NT2/D1 (cell line): ENCODE data around the gene HS3ST3B1.

Experiments
- DNase-seq: peaks from one replicate; pipeline ENCODE4 v3.0.0-alpha.2; 2011; ENCODE audit warnings: low read depth, low spot score
- H3K27me3 ChIP-seq: 2 replicates; pipeline ENCODE4 v1.6.0; 2011; ENCODE audit warnings: mild to moderate bottlenecking; ENCODE audit not compliant: insufficient read length, insufficient read depth
- H3K36me3 ChIP-seq: 2 replicates; pipeline ENCODE4 v1.6.1; 2011; ENCODE audit warnings: mild to moderate bottlenecking, low read length, mixed read lengths; ENCODE audit not compliant: insufficient read depth, insufficient read length
- H3K4me1 ChIP-seq: 2 replicates; pipeline ENCODE4 v1.5.1; 2011; ENCODE audit not compliant: insufficient read depth, insufficient read length
- H3K4me3 ChIP-seq: 2 replicates; pipeline ENCODE4 v1.5.1; 2011; ENCODE audit warnings: low read depth; ENCODE audit not compliant: insufficient read length
- H3K9ac ChIP-seq: 2 replicates; pipeline ENCODE4 v1.6.0; 2011; ENCODE audit warnings: low read depth; ENCODE audit not compliant: insufficient read length
- H3K9me3 ChIP-seq: 2 replicates; pipeline ENCODE4 v1.5.1; 2011; ENCODE audit warnings: mild to moderate bottlenecking, low read length; ENCODE audit not compliant: insufficient read depth
- SUZ12 ChIP-seq: IDR thresholded peaks from 2 replicates; pipeline ENCODE4 v1.6.1; 2011; ENCODE audit not compliant: insufficient read length, insufficient read depth; ENCODE audit errors: extremely low read depth
- YY1 ChIP-seq: IDR thresholded peaks from 2 replicates; pipeline ENCODE4 v1.6.1; 2011; ENCODE audit not compliant: insufficient read length, insufficient read depth
- ZNF274 ChIP-seq: IDR thresholded peaks from 2 replicates; pipeline ENCODE4 v1.6.1; 2011; ENCODE audit warnings: mild to moderate bottlenecking, low read depth, low read length

The HS3ST3B1 gene

DNA sequence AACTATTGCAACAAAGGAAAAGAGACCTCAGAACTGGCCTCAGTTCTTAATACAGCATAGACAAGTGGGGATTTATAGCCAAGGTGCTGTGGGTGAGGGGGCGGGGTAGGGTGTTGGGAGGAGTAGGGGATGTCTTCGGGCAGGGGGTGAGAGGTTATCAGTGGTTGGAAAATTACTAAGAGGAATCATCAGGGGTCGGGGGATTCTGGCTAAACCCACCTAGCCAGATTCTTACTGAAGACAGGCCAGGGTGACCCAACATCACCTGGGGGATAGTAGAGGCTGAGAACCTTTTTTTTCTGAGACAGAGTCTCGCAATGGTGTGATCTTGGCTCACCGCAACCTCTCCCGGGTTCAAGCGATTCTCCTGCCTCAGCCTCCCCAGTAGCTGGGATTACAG is 32.6 kb downstream of the HS3ST3B1 start:
- no peaks in the 10 kb centered on the region for H3K9me3 ChIP-seq
- no peaks in the 10 kb centered on the region for H3K36me3 ChIP-seq
- TF ChIP-seq ZNF274 (no peak), SUZ12 (no peak), YY1 (no peak)
- H3K4me3 ChIP-seq, result no peak overlapping the region
- H3K27me3 ChIP-seq, result no peaks in the 10 kb centered on the region
- no peak for DNase-seq
- no peaks in the 10 kb centered on the region for H3K4me1 ChIP-seq
- H3K9ac ChIP-seq, result no peak overlapping the region

- Histone ChIP-seq H3K4me1 (no peaks in the 10 kb centered on the region), H3K27me3 (no peaks in the 10 kb centered on the region), H3K9me3 (no peaks in the 10 kb centered on the region), H3K36me3 (no peaks in the 10 kb centered on the region), H3K9ac (no peak overlapping the region), H3K4me3 (no peak overlapping the region)
- no peak for DNase-seq
- TF ChIP-seq YY1, result no peak
- no peak for TF ChIP-seq ZNF274
- no peak for TF ChIP-seq SUZ12
Measured at GRCh38 chr17:14334276-14334840, 33.5 kb downstream of the HS3ST3B1 start.

- no peak for DNase-seq
- no peaks in the 10 kb centered on the region for H3K36me3 ChIP-seq
- no peaks in the 10 kb centered on the region for H3K27me3 ChIP-seq
- H3K9me3 ChIP-seq, result no peaks in the 10 kb centered on the region
- no peak overlapping the region for H3K4me3 ChIP-seq
- H3K4me1 ChIP-seq, result no peaks in the 10 kb centered on the region
- no peak for TF ChIP-seq SUZ12
- no peak for TF ChIP-seq ZNF274
- no peak for TF ChIP-seq YY1
- no peak overlapping the region for H3K9ac ChIP-seq
Measured at GRCh38 chr17:14334919-14335318, 34.0 kb downstream of the HS3ST3B1 start.

DNA sequence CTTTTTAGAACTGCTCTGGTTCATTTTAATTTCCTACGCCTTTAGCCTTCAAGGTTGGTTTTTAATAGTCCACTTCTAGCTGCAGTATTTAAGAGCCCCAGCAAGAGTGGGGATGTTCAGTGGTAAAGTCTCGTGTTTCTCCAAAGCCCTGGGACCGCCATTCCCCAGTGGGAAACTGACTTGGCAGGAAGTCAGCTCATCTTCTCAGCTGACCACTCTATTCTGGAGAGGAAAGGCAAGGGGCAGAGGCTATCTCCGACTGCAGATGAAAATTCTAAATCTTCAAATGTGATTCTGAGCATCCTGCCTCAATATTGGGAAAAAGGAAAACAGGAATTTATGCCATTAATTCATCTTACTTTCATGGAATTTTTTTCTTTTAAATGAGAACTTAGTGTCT is 35.5 kb downstream of the HS3ST3B1 start:
- no peaks in the 10 kb centered on the region for H3K27me3 ChIP-seq
- no peak for TF ChIP-seq YY1
- H3K9ac ChIP-seq, result no peak overlapping the region
- DNase-seq, result no peak
- H3K4me1 ChIP-seq, result no peaks in the 10 kb centered on the region
- no peak overlapping the region for H3K4me3 ChIP-seq
- H3K9me3 ChIP-seq, result no peaks in the 10 kb centered on the region
- H3K36me3 ChIP-seq, result no peaks in the 10 kb centered on the region

DNA sequence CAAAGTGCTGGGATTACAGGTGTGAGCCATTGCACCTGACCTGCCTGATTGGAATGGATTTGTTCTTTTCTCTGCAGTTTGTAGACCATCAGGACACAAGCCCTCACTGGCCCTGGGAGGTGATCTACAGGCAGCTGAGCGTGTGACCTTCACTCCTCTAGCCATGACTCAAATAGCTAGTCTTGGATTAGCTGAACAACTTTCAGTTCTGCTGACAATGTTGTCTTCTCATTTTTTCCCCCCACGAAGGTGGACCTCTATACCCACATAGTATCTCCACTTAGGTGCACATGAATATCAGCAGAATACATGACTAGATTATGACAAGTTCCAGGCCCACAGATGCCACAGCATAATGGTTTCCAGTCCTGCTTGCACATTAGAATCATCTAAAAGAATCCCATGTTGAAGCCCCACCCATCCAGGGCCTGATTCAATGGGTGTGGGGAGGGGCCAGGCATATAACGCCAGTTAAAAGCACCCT is 36.8 kb downstream of the HS3ST3B1 start:
- Histone ChIP-seq H3K9ac (no peak overlapping the region), H3K9me3 (no peaks in the 10 kb centered on the region), H3K4me3 (no peak overlapping the region), H3K4me1 (no peaks in the 10 kb centered on the region), H3K36me3 (no peaks in the 10 kb centered on the region), H3K27me3 (no peaks in the 10 kb centered on the region)
- TF ChIP-seq YY1 (no peak), SUZ12 (no peak), ZNF274 (no peak)
- no peak for DNase-seq

DNA sequence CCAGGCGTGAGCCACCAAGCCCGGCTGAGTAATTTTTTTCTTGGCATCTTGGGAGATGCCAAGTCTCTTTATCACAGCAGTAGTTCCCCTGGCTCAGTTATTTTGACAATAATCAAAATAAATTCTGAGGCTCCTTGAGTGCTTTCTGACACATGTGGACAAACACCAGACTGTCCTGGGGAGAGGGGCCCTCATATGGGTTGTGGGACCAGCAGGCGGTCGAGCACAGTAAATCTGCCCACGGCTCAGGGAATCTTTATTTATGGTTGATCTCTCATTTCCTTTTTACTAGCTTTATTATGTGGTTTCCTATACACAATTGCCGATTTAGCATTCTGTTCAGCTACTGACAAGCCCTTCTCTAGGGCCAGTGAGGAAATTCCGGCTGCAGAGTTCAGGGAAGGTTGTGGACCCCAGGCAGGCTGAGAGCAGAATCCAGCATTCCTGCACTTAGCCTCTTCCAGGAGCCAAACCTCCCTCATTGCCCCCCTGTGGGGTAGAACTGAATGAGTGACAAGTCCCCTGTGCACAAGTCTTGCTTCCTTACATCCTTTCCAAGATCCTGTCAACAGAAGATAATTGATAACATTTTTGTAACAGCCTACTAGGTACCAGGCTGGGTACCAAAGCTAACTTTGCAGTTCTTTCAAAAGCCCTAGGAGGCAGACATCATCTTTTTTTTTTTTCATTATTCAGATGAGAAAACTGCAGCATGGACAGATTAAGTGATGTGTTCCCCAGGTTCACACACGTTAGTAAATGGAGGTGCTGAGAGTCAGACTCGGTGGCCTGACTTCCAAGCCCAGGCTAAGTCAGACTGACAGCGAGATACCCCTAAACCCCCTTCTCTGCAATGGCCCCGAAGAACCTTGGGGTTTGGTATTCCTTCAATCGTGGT is 40.2 kb downstream of the HS3ST3B1 start:
- H3K9ac ChIP-seq, result no peak overlapping the region
- no peaks in the 10 kb centered on the region for H3K9me3 ChIP-seq
- H3K27me3 ChIP-seq, result no peaks in the 10 kb centered on the region
- no peak for DNase-seq
- no peak overlapping the region for H3K4me3 ChIP-seq
- H3K4me1 ChIP-seq, result no peaks in the 10 kb centered on the region
- no peak for TF ChIP-seq ZNF274
- TF ChIP-seq YY1, result no peak
- TF ChIP-seq SUZ12, result no peak
- H3K36me3 ChIP-seq, result no peaks in the 10 kb centered on the region

DNA sequence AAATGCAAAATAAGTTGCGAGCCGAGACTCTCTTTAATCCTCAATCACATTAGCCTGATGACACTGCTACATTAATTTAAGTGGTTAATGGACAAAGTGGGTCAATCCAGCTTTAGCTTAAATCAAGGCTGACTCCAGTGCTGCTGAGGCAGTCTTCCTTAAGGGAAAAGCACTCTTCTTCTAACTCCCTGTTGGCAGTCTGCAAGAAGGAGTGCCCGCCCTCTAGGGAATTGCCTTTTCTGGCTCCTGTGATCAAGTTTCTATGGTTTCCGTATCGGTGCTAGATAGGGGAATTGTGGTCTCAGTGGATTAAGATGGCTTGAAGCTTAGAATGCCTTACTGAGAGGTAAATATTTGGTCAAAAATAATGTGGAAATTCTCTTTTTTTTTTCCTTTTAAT is 41.0 kb downstream of the HS3ST3B1 start:
- H3K4me3 ChIP-seq, result no peak overlapping the region
- no peaks in the 10 kb centered on the region for H3K4me1 ChIP-seq
- DNase-seq, result no peak
- H3K27me3 ChIP-seq, result no peaks in the 10 kb centered on the region
- no peak for TF ChIP-seq ZNF274
- no peak for TF ChIP-seq YY1
- TF ChIP-seq SUZ12, result no peak
- H3K9me3 ChIP-seq, result no peaks in the 10 kb centered on the region
- no peak overlapping the region for H3K9ac ChIP-seq
- H3K36me3 ChIP-seq, result no peaks in the 10 kb centered on the region
